GM19035 (cell line): ENCODE data around the gene PIGH.
"Not testable (repeated sequence)": the region's sequence is repeated elsewhere in the genome, so short reads cannot be mapped to it uniquely, and the experiment has no call there.

Source experiments
- ATAC-seq: cut with Tn5 transposase; IDR thresholded peaks from one replicate; pipeline ENCODE4 v1.9.1; 2021; ENCODE audit not compliant: unreplicated experiment

PIGH gene

GRCh38 chr14:67553547-67553946, 46.5 kb downstream of the PIGH start:
- ATAC-seq = no peak

DNA sequence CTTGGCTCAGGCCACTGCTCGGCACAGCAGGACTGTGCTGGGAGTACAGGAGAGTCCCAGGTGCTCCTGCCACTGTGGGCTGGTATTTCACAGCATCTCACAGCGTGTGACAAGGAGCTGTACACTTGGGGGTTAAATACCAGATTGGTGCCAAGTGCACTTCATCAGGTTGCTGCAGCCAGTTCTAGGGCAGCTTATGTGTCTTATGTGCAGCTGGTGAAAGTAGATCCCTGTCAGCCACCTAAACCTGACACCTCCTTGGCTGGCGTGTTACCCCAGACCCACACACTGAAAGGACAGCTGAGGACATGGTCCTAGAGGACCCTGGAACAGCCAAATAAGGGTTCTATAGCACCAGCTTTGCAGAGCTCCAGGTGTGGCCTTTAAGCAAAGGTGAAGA, 48.1 kb downstream of the PIGH start:
- no peak for ATAC-seq

- no peak for ATAC-seq
Measured at GRCh38 chr14:67551123-67551522, 48.9 kb downstream of the PIGH start.

DNA sequence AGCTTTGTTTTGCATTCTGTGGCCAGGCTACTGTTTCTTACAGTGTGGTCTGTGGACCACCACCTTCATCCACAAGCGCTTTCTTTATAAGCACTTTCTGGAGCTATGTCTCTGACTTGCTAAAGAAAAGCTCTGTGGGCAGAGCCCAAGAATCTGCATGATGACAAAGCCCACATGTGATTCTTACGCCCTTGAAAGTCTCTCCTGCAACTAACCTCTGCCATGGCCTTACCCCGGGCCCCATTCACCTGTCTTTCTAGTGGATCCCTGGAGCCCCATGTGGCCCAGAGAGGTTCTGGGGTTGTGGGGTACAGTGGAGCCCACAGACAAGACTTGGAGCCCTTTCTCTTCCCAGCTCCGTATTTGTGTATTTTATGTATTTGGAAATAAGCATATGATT, 50.3 kb downstream of the PIGH start:
- no peak for ATAC-seq

DNA sequence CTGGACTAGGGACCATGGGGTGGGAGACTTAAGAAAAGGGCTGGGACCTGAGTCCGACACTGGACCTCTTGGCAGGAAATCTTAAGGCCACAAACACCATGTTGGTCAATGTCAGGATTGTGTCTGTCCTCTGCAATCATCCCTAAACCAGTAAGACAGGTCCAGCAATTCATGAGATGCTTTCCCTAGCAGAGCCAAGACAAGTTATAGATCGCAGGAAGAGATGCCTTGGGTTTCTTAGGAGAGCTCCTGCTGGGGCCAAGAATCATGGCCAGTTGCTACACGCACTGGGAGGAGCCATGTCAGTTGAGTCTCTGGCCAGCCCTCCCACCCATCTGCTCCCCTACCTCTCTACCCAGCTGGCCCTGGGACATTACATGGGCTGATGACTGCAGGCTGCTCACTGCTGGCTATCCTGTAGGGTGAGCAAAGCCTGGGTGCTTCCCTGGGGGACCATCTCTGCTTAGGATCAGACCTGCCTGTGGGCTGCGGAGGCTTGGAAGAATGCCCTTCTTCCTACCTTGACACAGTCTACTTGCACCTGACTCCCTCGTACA, 52.8 kb downstream of the PIGH start:
- no peak for ATAC-seq

DNA sequence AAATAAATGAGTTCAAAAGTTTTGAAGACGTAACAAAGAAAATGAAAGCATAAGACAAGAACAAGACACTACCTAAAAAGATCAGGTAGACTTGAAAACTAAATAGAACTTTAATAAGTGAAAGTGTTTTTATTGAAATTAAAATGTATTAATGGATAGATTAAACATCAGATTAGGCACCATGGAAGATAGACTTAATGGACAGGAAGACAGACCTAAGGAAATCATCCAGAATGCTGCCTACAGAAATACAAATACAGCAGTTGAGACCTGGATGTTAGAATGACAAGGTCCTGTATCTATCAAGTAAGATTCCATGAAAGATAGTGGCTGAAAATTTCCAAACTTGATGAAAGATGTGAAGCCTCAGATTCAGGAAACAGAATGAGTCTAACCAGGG, 55.5 kb downstream of the PIGH start:
- ATAC-seq = no peak

DNA sequence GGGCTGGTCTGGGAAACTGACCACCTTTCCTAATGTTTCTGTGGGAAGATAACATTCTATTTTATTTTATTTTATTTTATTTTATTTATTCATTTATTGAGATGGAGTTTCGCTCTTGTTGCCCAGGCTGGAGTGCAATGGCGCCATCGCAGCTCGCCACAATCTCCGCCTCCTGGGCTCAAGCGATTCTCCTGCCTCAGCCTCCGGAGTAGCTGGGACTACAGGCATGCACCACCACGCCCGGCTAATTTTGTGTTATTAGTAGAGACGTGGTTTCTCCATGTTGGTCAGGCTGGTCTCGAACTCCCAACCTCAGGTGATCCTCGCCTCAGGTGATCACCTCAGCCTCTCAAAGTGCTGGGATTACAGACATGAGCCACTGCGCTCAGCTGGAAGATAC, 57.4 kb downstream of the PIGH start:
- not testable (repeated sequence) for ATAC-seq

GRCh38 chr14:67541448-67542387, 58.4 kb downstream of the PIGH start:
- ATAC-seq = no peak
